Stimulated activated CD4-positive, alpha-beta T cell treated with anti-CD3 and anti-CD28 coated beads, Interleukin-1b, Interleukin-23, amount 100 ng/mL, for 24 hours (primary cell): Measurements from ENCODE around the gene SCUBE2.
"Not testable (repeated sequence)": the region's sequence is repeated elsewhere in the genome, so short reads cannot be mapped to it uniquely, and the experiment has no call there.

Source experiments
- DNase-seq, 4 experiments: peaks; one replicate each; pipeline ENCODE4 v3.0.0-alpha.2; 2020; ENCODE audit warnings: low read depth in 4 of 4, low spot score in 1 of 4

SCUBE2 gene

GRCh38 chr11:9109858-9110731, 18.7 kb upstream of the SCUBE2 start:
- no peak for DNase-seq

- DNase-seq = no peak
Observed at GRCh38 chr11:9104580-9104979, 13.2 kb upstream of the SCUBE2 start.

- no peak for DNase-seq
Observed at GRCh38 chr11:9103542-9104276, 12.3 kb upstream of the SCUBE2 start.

- DNase-seq = no peak
Observed at GRCh38 chr11:9099617-9100016, 8.2 kb upstream of the SCUBE2 start.

GRCh38 chr11:9098455-9098854, 7.1 kb upstream of the SCUBE2 start:
- DNase-seq = not testable (repeated sequence)

- DNase-seq = not testable (repeated sequence)
Observed at GRCh38 chr11:9097186-9097943, 6.0 kb upstream of the SCUBE2 start.

GRCh38 chr11:9096427-9096826, 5.0 kb upstream of the SCUBE2 start:
- DNase-seq = no peak

GRCh38 chr11:9095421-9095820, 4.0 kb upstream of the SCUBE2 start:
- DNase-seq = no peak

GRCh38 chr11:9094420-9094819, 3.0 kb upstream of the SCUBE2 start:
- no peak for DNase-seq

GRCh38 chr11:9092853-9093778, 1.7 kb upstream of the SCUBE2 start:
- no peak for DNase-seq

GRCh38 chr11:9092072-9092471, 673 bp upstream of the SCUBE2 start:
- DNase-seq = no peak

GRCh38 chr11:9090488-9091043, 833 bp downstream of the SCUBE2 start:
- no peak for DNase-seq

GRCh38 chr11:9089636-9090035, 1.8 kb downstream of the SCUBE2 start:
- DNase-seq = no peak

GRCh38 chr11:9089061-9089460, 2.3 kb downstream of the SCUBE2 start:
- DNase-seq = no peak

- no peak for DNase-seq
Observed at GRCh38 chr11:9082575-9082974, 8.8 kb downstream of the SCUBE2 start.

GRCh38 chr11:9081153-9081552, 10.2 kb downstream of the SCUBE2 start:
- DNase-seq = no peak

GRCh38 chr11:9078113-9079086, 13.0 kb downstream of the SCUBE2 start:
- DNase-seq = no peak

GRCh38 chr11:9077164-9077563, 14.2 kb downstream of the SCUBE2 start:
- no peak for DNase-seq

GRCh38 chr11:9076661-9077060, 14.7 kb downstream of the SCUBE2 start:
- no peak for DNase-seq
